Kidney epithelial cell (primary cell): ENCODE data around the gene RHBDF2. TPM values are rescaled to one million over a fixed set of nuclear protein-coding genes. Genes with fewer than 3 reads are reported as not detected.

Experiments
- DNase-seq: peaks from one replicate; pipeline ENCODE4 v3.0.0-alpha.2; 2010; ENCODE audit warnings: low read depth
- H3K27me3 ChIP-seq: 2 replicates; pipeline ENCODE4 v1.6.0; 2011; ENCODE audit warnings: low read length; ENCODE audit not compliant: control insufficient read depth, insufficient read depth
- H3K36me3 ChIP-seq: 2 replicates; pipeline ENCODE4 v1.5.1; 2011; ENCODE audit warnings: low read length; ENCODE audit not compliant: control insufficient read depth, insufficient read depth
- H3K4me3 ChIP-seq: 2 replicates; pipeline ENCODE4 v1.5.1; 2011; ENCODE audit warnings: low read depth, mild to moderate bottlenecking, control low read depth, low read length
- CTCF ChIP-seq: IDR thresholded peaks from 2 replicates; pipeline ENCODE4 v1.5.1; 2011; ENCODE audit warnings: mild to moderate bottlenecking, moderate library complexity, low read length, control low read depth, inconsistent platforms; ENCODE audit not compliant: insufficient read depth, poor library complexity, severe bottlenecking
- total RNA-seq: library from RNA; depleted of rRNA; stranded (reverse); fragments of >200 nt; gene quantifications from 2 replicates; pipeline ENCODE4 v1.2.3, GENCODE V29; 2015

RHBDF2 gene
- total RNA-seq, 1 donor from 2014 or later, result 101 TPM

- no peak for TF ChIP-seq CTCF
- Histone ChIP-seq H3K4me3 (no peak overlapping the region), H3K27me3 (no peaks in the 10 kb centered on the region), H3K36me3 (peaks cover 2% of the 10 kb centered on the region)
- no peak for DNase-seq
Observed at GRCh38 chr17:76479515-76480060, 21.6 kb downstream of the RHBDF2 start.

- Histone ChIP-seq H3K27me3 (no peaks in the 10 kb centered on the region), H3K4me3 (no peak overlapping the region), H3K36me3 (peaks cover 2% of the 10 kb centered on the region)
- TF ChIP-seq CTCF, result no peak
- no peak for DNase-seq
Observed at GRCh38 chr17:76478730-76479514, 22.3 kb downstream of the RHBDF2 start.

GRCh38 chr17:76478097-76478496 is 23.1 kb downstream of the RHBDF2 start:
- H3K36me3 ChIP-seq, result peaks cover 2% of the 10 kb centered on the region
- H3K27me3 ChIP-seq, result no peaks in the 10 kb centered on the region
- DNase-seq, result no peak
- no peak overlapping the region for H3K4me3 ChIP-seq
- TF ChIP-seq CTCF, result no peak

- Histone ChIP-seq H3K27me3 (no peaks in the 10 kb centered on the region), H3K4me3 (no peak overlapping the region), H3K36me3 (peaks cover 2% of the 10 kb centered on the region)
- DNase-seq, result no peak
- TF ChIP-seq CTCF, result no peak
Observed at GRCh38 chr17:76477576-76477975, 23.6 kb downstream of the RHBDF2 start.

- Histone ChIP-seq H3K36me3 (peaks cover 2% of the 10 kb centered on the region), H3K4me3 (no peak overlapping the region), H3K27me3 (no peaks in the 10 kb centered on the region)
- DNase-seq, result no peak
- TF ChIP-seq CTCF, result no peak
Observed at GRCh38 chr17:76476736-76477135, 24.5 kb downstream of the RHBDF2 start.
